HepG2 (cell line): ENCODE data around the gene DNAAF1. TPM values are rescaled to one million over a fixed set of nuclear protein-coding genes. Genes with fewer than 3 reads are reported as not detected.

Experiments
- AFF4 ChIP-seq: sonication (generic); formaldehyde crosslinking; IDR thresholded peaks from 2 replicates; pipeline ENCODE4 v1.4.0; 2020; ENCODE audit warnings: missing genetic modification reagents
- AHR ChIP-seq: IDR thresholded peaks from 2 replicates; pipeline ENCODE4 v1.6.1; 2018; ENCODE audit warnings: missing genetic modification reagents, missing compliant biosample characterization
- CBX2 ChIP-seq, 2 experiments: fragments of 200-600 bp in 1 of 2; sonication (generic); formaldehyde crosslinking in 1 of 2; IDR thresholded peaks; 2 replicates each; pipeline versions ENCODE4 v1.7.0 to v1.8.1; 2018 to 2022; ENCODE audit warnings: low read depth in 2 of 2, low read length in 1 of 2, mild to moderate bottlenecking in 1 of 2, missing genetic modification reagents in 1 of 2
- DMAP1 ChIP-seq: IDR thresholded peaks from 2 replicates; pipeline ENCODE4 v1.6.1; 2016
- IRF9 ChIP-seq: sonication (generic); formaldehyde crosslinking; IDR thresholded peaks from 2 replicates; pipeline ENCODE4 v1.8.0; 2022; ENCODE audit warnings: missing genetic modification reagents, mild to moderate bottlenecking, borderline replicate concordance
- KAT7 ChIP-seq: IDR thresholded peaks from 2 replicates; pipeline ENCODE4 v1.6.1; 2018; ENCODE audit warnings: borderline replicate concordance, missing compliant biosample characterization
- MAZ ChIP-seq, 2 experiments: sonication (generic) in 1 of 2; formaldehyde crosslinking in 1 of 2; IDR thresholded peaks; 2 replicates each; pipeline versions ENCODE4 v1.5.0 to v1.6.1; 2012 to 2020; ENCODE audit warnings: low read depth in 2 of 2, mild to moderate bottlenecking in 2 of 2, borderline replicate concordance in 1 of 2, improper control_type of control experiment in 1 of 2, low read length in 1 of 2, missing genetic modification reagents in 1 of 2, moderate library complexity in 1 of 2
- MTA1 ChIP-seq: sonication (generic); formaldehyde crosslinking; IDR thresholded peaks from 2 replicates; pipeline ENCODE4 v1.4.0; 2020; ENCODE audit warnings: missing genetic modification reagents, mild to moderate bottlenecking, borderline replicate concordance
- MXD1 ChIP-seq: sonication (generic); formaldehyde crosslinking; IDR thresholded peaks from 2 replicates; pipeline ENCODE4 v1.4.0; 2020; ENCODE audit warnings: mild to moderate bottlenecking, missing genetic modification reagents
- NCOA5 ChIP-seq: sonication (generic); formaldehyde crosslinking; IDR thresholded peaks from 2 replicates; pipeline ENCODE4 v1.4.0; 2020; ENCODE audit warnings: missing genetic modification reagents
- RELA ChIP-seq: sonication (generic); formaldehyde crosslinking; IDR thresholded peaks from 2 replicates; pipeline ENCODE4 v1.4.0; 2020; ENCODE audit warnings: missing genetic modification reagents
- SALL2 ChIP-seq: sonication (generic); formaldehyde crosslinking; IDR thresholded peaks from 2 replicates; pipeline ENCODE4 v1.8.1; 2023; ENCODE audit warnings: mild to moderate bottlenecking, missing genetic modification reagents, inconsistent platforms
- SKIL ChIP-seq: sonication (generic); formaldehyde crosslinking; IDR thresholded peaks from 2 replicates; pipeline ENCODE4 v1.8.0; 2022; ENCODE audit warnings: missing genetic modification reagents, mild to moderate bottlenecking, moderate library complexity, borderline replicate concordance
- SNRNP70 ChIP-seq: fragments of 200-400 bp; formaldehyde crosslinking; IDR thresholded peaks from 2 replicates; pipeline ENCODE4 v1.6.1; 2017; ENCODE audit warnings: mild to moderate bottlenecking, low read depth, low read length, moderate library complexity
- TBP ChIP-seq: sonication (generic); formaldehyde crosslinking; IDR thresholded peaks from 2 replicates; pipeline ENCODE4 v1.5.0; 2020; ENCODE audit warnings: missing genetic modification reagents
- ZC3H4 ChIP-seq: sonication (generic); formaldehyde crosslinking; IDR thresholded peaks from 2 replicates; pipeline ENCODE4 v1.4.0; 2020; ENCODE audit warnings: missing genetic modification reagents, borderline replicate concordance
- ZNF556 ChIP-seq: sonication (generic); formaldehyde crosslinking; IDR thresholded peaks from 2 replicates; pipeline ENCODE4 v1.4.0; 2020; ENCODE audit warnings: mild to moderate bottlenecking, missing genetic modification reagents, borderline replicate concordance
- ZNF614 ChIP-seq: IDR thresholded peaks from 2 replicates; pipeline ENCODE4 v1.6.1; 2018; ENCODE audit warnings: missing biosample characterization, missing genetic modification reagents, inconsistent platforms, borderline replicate concordance
- ZNF841 ChIP-seq: sonication (generic); formaldehyde crosslinking; IDR thresholded peaks from 2 replicates; pipeline ENCODE4 v1.8.1; 2023; ENCODE audit warnings: missing genetic modification reagents, borderline replicate concordance
- ZNF878 ChIP-seq: sonication (generic); formaldehyde crosslinking; IDR thresholded peaks from 2 replicates; pipeline ENCODE4 v1.8.1; 2023; ENCODE audit warnings: mild to moderate bottlenecking, missing genetic modification reagents, moderate library complexity
- polyA plus RNA-seq, 8 experiments: library from polyadenylated mRNA; depleted of rRNA in 3 of 8; stranded (reverse) in 7 of 8; unstranded in 1 of 8; fragments of >200 nt; fragmentation: Illumina TruSeq in 4 of 8; extraction: Trizol in 4 of 8; gene quantifications; 2 replicates each; pipeline versions ENCODE4 v1.2.1 to v1.2.3, GENCODE V29; 2011 to 2016; ENCODE audit warnings: low read depth in 4 of 8, missing spikeins in 1 of 8, mixed read lengths in 1 of 8; ENCODE audit not compliant: insufficient read depth in 1 of 8
- total RNA-seq, 5 experiments: library from RNA; depleted of rRNA; stranded (reverse); fragments of >200 nt; fragmentation: Illumina TruSeq; extraction: Trizol; gene quantifications; 2 replicates each; pipeline ENCODE4 v1.2.3, GENCODE V29; 2016; ENCODE audit warnings: low read depth in 1 of 5

Gene DNAAF1
- total and polyA plus RNA-seq, 2 of the 13 experiments (the other 11 are each of a cell fraction or from before 2014, with no cell fraction given) = 0.04 TPM; not detected in 1

- TF ChIP-seq MXD1 (CRISPR knock-in tag) (peak; percentile 96), ZNF556 (CRISPR knock-in tag) (peak; percentile 24; the same call in 1 of the 2 replicates), IRF9 (CRISPR knock-in tag) (peak; percentile 74; the same call in 1 of the 2 replicates), MAZ (IDR thresholded peaks at IDR 0.05; ENCODE audit: borderline replicate concordance, low read depth, low read length) (peak; percentile 75; the same call in 1 of the 2 replicates), MAZ (CRISPR knock-in tag; IDR thresholded peaks at IDR 0.05; ENCODE audit: low read depth) (peak; percentile 98), DMAP1 (CRISPR knock-in tag) (peak; percentile 93), ZNF878 (CRISPR knock-in tag) (peak; percentile 20; the same call in 1 of the 2 replicates), ZNF841 (CRISPR knock-in tag) (no peak), AHR (CRISPR knock-in tag) (0 out of 2 replicates have a peak, but pooled peaks have one; percentile 67), NCOA5 (CRISPR knock-in tag) (0 out of 2 replicates have a peak, but pooled peaks have one; percentile 42), AFF4 (CRISPR knock-in tag) (0 out of 2 replicates have a peak, but pooled peaks have one; percentile 1), SKIL (CRISPR knock-in tag) (no peak), SNRNP70 (no peak), ZNF614 (CRISPR knock-in tag) (peak; percentile 79; the same call in 1 of the 2 replicates), ZC3H4 (0 out of 2 replicates have a peak, but pooled peaks have one; percentile 38), CBX2 (IDR thresholded peaks at IDR 0.05; ENCODE audit: low read depth, low read length) (no peak), CBX2 (CRISPR knock-in tag; IDR thresholded peaks at IDR 0.05; ENCODE audit: low read depth) (no peak), MTA1 (CRISPR knock-in tag) (peak; percentile 13; the same call in 1 of the 2 replicates), KAT7 (CRISPR knock-in tag) (peak; percentile 93), RELA (peak; percentile 86; the same call in 1 of the 2 replicates), SALL2 (CRISPR knock-in tag) (peak; percentile 74), TBP (peak; percentile 55; the same call in 1 of the 2 replicates)
Measured at GRCh38 chr16:84116720-84117493, 28.2 kb upstream of the DNAAF1 start, which contains the start of gene MBTPS1 (continued).
